Glomerular endothelial cell (primary cell): ENCODE data around the gene ATMIN. TPM values are rescaled to one million over a fixed set of nuclear protein-coding genes. Genes with fewer than 3 reads are reported as not detected.

ENCODE experiments used
- DNase-seq: peaks from one replicate; pipeline ENCODE4 v3.0.0-alpha.2; 2011; ENCODE audit warnings: low read depth, low spot score; ENCODE audit errors: extremely low read depth
- total RNA-seq: library from RNA; depleted of rRNA; stranded (reverse); fragments of >200 nt; gene quantifications from 2 replicates; pipeline ENCODE4 v1.2.3, GENCODE V29; 2015

Gene ATMIN
- total RNA-seq, 1 donor from 2014 or later: 29.6 TPM

DNA sequence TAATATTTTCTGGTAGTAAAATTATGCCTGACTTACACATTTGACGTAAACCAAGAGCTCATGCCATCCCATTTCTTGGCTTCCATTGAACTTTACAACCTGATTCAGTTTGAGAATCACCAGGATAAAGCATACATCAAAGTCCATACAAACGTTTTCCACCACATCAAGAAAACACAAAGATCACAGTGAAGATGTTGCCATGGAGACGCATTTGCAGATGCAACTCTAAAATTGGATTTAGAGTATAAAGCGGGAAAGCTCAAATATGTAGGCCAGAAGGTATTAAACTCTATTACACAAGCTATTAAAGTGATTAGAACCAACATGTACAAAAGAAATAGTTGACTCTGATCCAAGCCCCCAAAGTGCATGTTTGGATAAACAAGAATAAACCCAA, 31.0 kb downstream of the ATMIN start:
- DNase-seq: no peak

DNA sequence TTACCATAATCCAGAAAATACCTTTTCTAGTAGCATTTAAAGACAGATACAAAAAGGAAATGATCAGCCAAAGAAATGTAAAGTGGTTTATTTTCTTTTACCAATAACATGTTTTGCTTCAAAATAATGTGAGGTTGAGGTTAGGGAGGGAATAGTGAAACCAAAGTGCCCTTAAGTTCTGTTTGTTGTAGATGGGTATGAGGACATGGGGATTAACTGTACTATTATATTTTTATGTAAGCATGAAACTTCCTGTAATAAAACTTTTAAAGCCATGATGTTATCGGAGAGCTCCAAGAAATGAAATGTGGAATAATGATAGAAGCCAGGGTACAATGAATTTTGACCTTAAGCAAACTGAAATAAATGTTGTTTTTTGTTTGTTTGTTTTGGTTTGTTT, 31.5 kb downstream of the ATMIN start:
- DNase-seq: no peak

DNA sequence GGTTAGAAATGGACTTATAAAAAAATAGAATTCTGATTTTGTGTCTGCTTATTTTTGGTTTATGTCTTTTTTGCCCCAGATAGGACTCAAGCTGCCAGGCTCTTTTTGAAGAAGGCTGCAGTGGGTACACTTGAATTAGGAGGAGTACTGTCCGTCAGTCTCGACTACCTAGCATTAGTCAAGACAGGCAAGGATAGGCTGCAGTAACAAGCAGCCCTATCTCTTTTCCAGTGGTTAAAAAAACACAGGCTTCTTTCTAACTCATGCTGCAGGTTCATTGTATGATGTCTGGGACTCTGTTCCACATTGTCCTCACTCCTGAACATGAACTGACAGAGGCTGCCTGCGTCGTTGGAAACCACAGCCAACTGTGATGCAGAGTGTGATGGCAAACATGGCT, 33.4 kb downstream of the ATMIN start:
- DNase-seq: no peak

DNA sequence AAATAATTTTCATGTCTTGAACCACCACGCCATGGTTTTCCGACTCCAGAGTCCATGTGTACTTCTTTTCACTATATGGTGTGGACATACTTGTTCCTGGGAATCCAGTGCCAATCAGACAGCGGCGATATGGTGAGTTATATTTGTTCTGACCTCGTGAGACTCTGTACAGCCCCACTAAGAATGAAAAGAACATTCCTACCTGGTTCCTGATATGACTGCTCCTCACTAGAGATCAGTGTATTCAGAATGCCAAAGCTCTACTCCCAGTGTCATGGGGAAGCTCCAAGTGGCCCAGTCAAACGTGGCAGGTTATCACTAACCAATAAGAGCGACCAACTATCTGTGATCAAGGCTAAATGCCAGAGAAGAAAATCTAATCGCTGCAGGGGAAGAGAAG, 35.3 kb downstream of the ATMIN start:
- no peak for DNase-seq

DNA sequence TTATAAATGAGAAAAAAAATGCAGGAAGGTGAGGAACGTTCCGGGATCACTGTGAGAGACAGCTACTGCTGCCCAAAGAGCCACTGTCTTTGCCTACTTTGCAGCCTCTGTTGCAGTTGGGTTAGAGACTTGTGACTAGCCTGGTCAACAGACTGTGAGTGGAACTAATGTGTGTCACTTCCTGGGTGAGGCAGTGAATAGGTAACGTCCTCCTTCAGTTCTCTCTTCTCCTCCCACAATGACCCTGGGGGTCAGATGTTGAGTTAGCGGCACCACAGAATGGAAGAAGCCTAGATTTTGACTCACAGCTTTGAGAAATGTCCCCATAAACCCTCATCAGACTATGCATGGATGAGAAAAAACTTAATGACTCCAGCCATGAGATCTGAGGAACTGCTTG, 36.2 kb downstream of the ATMIN start:
- no peak for DNase-seq

DNA sequence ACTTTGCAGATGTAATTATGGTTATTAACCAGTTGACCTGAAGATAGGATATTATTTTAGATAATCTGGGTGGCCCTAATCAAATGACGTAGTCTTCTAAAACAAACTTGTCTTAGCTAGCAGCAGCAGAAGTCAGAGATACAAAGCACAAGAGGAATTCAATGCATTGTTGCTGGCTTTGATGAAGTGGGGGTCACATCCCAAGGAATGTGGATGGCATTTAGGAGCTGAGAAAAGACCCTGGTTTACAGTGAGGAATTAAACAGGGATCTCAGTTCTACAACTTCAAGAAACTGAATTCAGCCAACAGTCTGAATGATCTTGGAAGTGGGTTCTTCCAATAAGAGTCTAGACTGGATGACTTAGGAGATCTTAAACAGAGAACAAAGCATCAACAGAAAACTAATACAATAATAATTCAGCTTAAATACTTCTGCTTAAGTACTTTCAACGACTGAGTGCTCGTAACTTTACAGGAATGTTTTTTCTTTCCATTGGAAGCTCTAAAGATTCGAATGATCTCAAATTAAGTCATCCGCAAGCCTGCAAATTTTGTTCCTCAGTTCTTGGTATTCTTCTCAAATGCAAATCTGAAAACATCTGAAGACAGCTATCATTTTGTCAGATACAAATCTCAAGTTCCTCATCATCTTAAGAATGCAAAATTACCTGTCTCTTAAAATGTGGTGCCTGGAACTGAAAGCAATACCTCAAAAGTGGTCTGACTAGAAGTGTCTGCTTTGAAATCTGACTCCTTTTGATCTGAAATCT, 38.1 kb downstream of the ATMIN start:
- no peak for DNase-seq

DNA sequence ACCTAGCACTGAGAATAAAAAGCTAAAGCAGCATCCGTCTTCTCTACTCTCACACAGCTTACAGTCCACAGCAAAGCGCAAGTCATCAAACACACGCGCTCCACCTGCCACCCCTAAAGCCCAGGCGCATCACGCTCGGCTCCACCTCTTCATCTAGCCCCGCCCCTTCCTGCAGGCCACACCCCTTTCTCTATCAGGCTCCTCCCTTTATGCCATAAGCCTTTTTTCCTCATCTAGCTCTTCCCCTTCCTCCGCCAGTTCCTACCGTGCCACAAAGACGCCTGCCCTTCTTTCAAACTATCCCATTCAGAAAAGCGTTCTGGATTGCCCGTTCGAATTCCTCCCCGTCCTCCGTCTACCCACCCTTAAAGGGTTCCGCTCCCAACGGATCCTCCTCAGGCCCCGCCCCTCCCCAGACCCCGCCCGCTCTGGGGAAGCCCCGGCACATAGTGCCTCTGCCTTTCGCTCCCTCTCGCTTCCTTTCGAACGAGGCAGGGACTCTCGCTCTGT, 41.0 kb downstream of the ATMIN start:
- peak; percentile 42 for DNase-seq

DNA sequence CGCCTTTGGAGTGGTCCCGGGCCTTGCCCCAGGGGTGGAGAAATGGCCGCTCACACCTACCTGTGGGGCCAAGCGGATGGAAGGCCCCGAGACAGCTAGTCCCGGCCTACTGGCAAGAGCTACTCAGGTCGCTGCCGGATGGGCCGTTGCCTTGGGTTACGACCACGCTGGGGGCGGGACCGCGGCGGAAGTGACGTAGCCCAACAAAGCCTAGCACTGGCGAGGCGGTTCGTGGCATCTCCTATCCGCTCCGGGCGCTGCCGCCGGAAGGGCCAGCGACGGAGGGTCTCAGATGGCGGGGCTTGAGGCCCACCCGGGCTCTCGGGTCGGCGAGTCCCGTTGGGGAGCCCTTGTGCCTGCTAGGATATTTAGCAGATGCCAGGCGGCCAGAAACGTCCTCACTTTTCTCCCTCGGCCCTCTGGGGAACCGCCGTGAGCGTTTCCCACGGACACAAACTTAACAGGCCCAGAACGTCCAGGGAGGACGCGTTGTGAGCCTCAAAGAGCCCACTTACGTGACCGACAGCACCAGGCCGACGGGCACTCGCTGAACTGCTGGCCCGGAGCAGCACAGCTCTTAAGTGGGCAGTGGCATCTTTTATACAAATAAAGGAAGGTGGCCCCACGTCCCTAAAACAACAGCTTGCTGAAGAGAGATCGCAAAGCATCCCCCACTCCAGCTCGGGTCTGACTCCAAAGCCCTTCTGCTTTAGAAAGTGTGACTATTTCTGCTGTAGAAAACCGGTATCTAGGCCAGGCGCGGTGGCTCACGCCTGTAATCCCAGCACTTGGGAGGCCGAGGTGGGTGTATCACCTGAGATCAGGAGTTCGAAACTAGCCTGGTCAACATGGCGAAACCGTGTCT, 41.7 kb downstream of the ATMIN start, which contains the start of gene C16orf46:
C16orf46 (minus strand) TSS at position 163 of the 865 bp plus-strand sequence. CDS start 13,283 bp downstream, outside the sequence.
- peak; percentile 47 for DNase-seq

DNA sequence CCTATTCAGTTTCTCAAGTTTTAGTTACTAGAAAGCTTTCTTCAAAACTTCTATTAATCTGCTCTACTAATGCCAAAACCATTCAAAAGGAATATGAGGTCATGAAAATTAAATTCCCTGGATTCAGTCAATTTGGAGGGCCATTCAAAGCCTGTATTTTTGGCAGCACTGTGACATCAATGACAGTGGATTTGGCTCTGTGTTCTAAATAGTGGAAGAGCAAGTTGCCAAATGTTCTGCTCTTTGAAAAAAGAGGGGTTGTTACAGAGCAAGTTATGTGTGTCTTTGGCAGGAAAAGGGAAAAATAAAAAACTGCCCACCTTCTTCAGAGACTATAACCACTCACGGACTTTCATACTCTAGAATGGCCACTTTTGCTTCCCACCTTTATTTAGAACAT, 44.6 kb downstream of the ATMIN start:
- DNase-seq: no peak

DNA sequence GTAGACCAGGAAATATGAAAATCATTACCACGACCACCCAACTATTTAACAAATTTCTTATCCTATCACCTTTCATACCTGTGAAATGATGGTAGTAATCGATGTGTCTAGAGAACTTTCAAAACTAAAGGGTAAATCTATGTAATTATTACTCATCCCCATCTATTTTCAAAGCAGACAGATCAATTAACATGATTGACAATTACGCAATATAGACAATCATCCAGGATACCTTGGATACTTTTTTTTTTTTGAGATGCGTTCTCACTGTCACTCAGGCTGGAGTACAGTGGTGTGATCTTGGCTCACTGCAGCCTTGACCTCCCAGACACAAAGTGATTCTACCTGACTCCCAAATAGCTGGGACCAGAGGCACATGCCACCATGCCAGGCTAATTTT, 45.4 kb downstream of the ATMIN start:
- no peak for DNase-seq

DNA sequence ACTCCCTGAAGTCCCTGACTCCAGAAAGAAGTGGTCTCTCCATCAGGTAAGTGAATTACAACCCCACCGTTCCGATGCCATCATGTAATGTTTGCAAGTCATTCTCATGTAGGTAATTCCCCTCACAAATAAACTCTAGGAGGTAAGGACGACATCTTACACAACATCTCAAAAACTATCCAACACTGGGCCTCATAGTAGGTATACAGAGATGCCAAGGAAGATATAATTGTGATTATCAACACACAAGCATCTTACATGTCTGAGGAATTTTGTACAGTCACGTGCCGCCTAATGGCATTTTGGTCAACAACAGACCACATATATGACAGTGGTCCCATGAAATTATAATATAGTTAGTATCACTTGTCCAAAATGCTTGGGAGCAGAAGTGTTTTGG, 53.2 kb downstream of the ATMIN start:
- DNase-seq: no peak

DNA sequence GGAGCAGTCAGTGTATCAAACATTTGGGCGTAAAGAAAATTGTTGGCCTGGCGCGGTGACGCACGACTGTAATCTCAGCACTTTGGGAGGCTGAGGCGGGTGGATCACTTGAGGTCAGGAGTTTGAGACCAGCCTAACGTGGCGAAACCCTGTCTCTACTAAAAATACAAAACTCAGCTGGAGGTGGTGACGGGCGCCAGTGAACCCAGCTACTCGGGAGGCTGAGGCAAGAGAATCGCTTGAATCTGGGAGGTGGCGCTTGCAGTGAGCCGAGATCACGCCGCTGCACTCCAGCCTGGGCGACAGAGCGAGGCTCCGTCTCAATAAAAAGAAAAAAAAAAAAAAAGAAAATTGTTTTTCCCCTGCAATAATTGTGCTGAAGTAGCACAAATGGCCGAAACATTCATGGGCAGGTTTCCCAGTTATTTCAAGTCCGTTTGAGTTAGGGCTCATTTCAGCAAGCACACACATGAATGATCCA, 59.2 kb downstream of the ATMIN start:
- DNase-seq: no peak

DNA sequence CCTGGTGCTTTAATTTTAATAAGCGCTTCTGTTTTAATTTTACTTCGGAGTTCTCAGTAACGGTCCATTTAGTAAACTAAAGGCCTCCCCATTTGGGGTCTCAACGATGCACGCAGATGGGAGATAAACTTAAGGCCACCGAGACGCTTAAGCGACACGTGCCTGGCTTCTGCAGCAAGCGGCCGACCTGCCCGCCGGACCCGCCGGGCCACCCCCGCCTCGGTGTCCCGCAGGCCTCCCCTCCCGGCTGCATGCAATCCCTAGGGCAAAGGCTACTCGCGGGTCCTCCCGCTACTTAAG, 60.0 kb downstream of the ATMIN start:
- DNase-seq: no peak

DNA sequence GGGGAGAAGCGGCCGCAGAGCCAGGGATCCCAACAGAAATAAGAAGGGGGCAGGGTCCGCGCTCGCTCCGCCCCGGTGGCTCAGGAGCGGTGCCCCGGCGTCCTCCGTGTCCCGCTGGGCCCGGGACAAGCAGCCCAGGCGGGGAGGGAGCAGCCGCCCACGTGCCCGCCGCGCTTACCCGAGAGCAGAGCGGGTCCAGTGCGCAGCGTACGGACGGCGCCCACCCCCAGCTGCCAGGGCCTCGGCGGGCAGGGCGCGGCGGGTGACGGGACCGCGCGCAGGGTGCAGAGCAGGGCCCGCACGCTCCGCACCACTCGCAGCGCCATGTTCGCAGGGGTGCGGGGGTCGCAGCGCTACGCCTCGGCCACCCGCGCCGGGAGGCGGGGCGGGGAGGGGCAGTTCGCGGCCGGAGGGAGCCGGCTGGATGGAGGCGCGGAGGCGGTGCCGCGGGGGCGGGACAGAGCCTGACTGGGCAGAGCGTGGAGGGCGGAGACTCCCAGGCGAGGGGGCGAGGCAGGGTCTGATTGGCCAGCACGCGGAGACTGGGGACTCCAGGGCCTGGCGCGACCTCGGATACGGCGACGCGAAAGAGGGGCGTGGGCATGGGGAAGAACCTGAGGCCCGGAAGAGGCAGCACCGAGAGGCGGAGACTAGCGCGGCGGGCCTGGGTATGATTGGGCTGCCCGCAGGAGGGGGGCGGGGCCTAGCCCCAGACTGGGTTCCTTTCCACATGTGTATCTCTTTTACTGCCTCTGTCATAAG, 60.5 kb downstream of the ATMIN start, which contains the start of gene GCSH:
GCSH (minus strand) TSS at position 443 of the 762 bp plus-strand sequence; CDS start at position 326, 117 bp downstream.
- peak; percentile 75 for DNase-seq

DNA sequence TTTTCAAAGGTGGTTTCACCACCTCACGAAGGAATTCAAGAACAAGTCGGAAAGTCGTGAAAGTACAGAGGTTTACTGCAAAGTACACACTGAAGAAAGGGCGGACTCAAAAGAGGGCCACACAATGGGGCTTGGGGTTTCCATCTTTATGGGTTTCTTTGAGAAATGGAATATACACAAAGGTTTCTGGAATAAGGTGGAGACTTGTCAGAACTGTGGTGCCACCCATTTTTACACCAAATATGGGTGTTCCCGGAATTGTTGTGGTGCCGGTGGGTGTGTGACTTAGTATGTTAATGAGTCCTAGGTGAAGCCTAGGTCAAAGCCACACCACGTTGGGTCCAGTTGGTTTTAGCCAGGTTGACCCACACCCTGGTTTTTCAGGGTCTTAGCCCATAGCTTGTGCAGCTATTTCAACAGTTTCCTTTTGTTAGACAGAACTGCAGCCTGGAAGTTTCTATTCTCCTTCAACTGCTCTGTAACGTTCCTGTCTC, 61.1 kb downstream of the ATMIN start:
- DNase-seq: no peak

Other genes with a start within 250 kb of the ATMIN start
- 34.1 and 39.7 TPM in 2 replicates for gene CDYL2, start 231.2 kb upstream of the ATMIN start, total RNA-seq
- gene CMC2, start 29.0 kb upstream of the ATMIN start, total RNA-seq: 51.9 and 56.7 TPM in 2 replicates
- gene CENPN, start 28.6 kb upstream of the ATMIN start, total RNA-seq: 15.7 and 19.6 TPM in 2 replicates
- gene C16orf46, start 41.4 kb downstream of the ATMIN start, total RNA-seq: 0.58 TPM in 1 of 2 replicates, not detected in the other
- 17.2 and 23.1 TPM in 2 replicates for gene GCSH, start 60.6 kb downstream of the ATMIN start, total RNA-seq
- not detected in 2 replicates for gene BCO1, start 202.8 kb downstream of the ATMIN start, total RNA-seq